GM21381 (cell line): ENCODE results near the gene TEKTIP1.
"Not testable (repeated sequence)": the region's sequence is repeated elsewhere in the genome, so short reads cannot be mapped to it uniquely, and the experiment has no call there.

Source experiments
- ATAC-seq: cut with Tn5 transposase; IDR thresholded peaks from one replicate; pipeline ENCODE4 v1.9.1; 2021; ENCODE audit warnings: mild to moderate bottlenecking, moderate library complexity; ENCODE audit not compliant: unreplicated experiment

TEKTIP1 gene

DNA sequence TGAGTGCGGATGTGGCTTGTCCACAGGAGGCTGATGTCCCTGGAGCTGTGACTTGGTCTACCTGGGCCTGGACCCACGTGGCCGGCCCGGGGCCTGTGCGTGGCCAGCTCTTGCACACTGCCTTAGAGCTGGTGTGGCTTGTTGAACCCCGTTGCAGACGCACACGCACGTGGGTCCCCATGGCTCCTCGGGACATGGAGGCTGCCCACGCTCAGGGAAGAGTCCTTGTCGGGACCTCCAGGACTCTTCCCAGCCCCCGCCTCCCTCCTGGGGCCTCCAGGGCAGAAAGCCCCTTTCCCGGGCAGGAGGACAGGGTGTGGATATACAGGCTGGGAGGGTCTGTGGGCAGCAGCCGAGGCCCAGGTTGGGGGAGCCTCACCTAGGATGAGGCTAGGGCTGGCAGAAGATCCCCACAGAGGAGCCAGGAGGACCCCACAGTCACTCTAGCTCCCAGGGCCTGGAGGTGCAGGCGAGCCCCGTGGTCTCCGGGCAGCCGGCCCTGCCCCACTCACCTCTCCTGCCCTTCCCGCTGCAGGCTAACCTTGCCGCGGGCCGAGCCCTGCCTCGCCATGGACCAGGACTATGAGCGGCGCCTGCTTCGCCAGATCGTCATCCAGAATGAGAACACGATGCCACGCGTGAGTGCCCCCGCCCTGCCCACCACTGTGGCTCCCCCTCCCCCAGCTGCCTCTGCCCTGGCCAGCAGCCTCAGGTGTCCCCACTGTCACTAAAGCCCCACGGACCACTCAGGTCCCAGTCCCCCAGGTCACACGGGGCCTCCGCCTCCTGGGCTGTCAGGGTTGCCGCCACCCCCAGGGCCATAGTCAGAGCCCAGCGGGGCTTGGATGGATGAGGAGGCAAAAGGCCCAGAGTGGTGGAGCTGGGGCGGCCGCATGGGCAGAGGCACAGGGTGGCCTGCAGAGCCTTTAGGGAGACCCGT lies 16.3 kb upstream of the TEKTIP1 start:
- ATAC-seq, result no peak

DNA sequence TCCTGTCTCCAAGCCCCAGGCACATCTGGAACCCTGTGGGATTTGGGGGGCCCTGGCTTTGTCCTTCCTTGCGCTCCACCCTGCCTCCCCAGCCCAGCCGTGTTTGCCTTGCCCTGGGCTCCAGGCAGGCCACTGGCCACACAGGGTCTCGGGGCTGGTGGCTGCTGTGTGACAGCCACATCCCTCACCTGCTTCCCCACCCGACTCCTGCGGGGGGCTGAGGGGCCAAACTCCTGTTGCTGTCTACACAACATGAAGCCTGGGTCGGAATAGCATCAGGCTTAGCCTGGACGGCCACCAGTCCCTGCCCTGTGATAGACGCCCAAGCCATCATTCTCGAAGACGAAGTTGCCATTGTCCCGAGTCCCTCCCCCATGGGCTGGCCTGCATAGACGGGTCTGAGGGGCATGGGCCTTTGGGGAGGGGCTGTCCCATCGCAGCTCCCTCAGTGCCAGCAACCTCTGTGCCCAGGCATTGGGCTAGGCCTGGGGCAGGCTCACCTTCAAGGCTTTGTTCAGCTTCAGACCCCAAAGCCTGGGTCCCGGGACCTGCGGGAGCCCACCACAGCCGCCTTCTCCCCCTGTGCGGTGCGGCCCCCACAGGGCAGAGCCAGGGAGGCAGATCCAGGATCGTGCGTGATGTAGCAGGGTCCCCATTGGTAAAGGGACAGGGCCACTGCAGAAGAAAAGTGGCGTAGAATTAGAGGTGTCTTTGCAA lies 15.5 kb upstream of the TEKTIP1 start:
- ATAC-seq, result no peak

DNA sequence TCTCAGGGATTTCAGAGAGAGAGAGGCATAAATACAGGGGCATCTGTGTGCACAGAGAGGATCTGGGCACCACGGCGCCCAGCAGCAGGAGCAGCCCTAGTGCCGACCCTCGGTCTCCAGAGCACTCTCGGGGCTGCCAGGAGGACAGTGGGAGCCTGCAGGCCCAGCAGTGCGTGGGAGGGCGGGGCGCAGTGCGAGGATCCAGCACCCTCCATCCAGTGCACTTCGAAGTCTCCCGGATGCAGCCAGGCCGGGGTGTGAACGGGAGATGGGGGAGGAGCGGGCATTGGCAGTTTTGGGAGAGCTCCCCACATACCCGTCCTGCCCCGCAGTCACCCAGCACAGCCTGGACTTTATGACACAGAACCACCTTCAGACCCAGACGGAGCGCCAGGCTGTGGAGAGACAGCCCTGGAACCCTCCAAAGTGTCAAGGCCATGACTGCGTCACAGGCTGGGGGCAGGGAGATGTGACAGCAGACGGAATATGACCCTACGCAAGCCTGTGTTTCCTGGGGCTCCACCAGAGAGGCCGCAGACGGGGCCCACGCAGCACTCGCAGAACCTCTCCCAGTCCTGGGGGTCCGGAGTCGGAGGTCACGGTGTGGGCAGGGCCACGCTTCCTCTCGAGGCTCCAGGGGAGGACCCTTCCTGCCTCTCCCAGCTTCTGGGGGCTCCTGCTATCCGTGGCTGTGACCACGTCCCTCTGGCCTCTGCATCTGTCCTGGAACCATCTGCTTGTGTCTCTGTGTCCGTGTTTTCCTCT lies 14.7 kb upstream of the TEKTIP1 start:
- ATAC-seq, result no peak

DNA sequence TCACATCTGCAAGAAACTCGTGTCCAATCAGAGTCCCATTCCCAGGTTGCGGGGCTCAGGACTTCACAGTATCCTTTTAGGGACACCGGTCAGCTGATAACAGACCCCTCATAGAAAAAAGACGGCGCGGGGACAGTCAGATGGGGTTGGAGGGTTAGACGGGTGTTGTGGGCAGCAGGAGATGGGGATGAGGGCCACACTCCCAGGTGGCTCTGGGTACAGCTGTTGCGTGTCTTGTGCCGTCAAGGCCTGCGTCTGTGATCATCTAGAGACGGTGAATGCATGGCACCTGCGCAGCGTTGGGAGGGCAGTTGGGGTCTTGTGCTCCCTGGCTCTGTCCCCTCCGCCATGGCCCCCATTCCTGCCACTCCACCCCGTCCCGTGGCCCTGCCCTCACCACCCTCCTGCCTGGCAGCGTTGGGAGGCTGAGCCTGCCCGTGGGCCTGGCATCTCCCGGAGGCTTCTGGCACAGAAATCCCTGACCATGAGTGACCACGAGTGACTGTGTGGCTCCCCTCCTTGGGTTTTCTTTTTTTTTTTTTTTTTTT lies 14.0 kb upstream of the TEKTIP1 start:
- no peak for ATAC-seq

DNA sequence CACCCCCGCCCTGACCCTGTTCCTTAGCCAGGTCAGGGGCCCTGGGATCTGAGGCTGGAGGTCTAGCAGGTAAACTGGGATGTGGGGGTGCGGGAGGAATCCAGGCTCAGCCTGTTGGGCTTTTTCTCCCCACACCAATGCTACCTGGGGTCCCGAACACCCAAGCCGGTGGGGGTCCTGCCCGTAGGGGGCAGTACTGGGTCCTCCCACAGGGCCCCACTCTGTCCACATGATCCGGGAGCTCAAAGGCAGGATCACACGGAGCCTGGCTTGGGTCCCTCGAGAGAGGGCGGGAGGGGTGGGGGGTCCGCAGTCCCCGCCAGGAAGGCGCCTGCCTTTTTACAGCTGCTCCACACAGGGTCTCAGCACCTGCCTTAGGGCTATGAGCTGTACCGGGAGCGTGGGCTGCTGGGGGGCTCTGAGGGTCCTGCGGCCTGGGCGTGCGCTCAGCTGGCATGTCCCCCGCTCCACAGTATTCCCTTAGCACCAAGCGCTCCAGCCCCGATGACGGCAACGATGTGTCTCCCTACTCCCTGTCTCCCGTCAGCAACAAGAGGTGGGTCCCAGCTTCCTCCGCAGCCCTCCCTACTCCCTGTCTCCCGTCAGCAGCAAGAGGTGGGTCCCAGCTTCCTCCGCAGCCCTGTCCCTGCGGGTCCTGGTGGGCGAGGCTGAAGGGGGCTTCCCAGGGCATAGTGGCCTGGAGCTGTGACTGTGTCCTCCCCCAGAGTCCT lies 12.3 kb upstream of the TEKTIP1 start:
- no peak for ATAC-seq

DNA sequence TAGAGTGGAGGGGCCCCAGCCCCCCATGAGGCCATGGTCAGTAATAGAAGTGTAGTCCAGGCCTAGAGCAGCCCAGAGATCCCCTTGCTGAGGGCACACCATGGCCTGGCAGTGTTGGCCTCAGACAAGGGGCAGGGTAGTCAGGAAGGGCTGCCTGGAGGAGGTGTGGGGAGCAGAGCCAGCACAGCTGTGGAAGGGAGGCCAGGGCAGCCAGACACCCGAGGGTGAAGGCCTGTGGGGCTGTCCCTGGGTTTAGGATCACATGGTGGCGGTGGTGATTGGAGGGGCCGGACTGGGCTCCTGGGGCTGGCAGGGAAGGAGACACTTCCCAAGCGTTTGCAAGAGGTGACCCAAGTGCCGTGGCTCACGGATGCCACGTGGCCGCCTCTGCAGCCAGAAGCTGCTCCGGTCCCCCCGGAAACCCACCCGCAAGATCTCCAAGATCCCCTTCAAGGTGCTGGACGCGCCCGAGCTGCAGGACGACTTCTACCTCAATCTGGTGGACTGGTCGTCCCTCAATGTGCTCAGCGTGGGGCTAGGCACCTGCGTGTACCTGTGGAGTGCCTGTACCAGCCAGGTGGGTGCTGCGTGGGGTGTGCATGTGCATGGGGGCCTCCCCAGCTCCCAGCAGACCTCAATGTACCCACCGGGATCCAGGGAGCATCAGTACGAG lies 11.6 kb upstream of the TEKTIP1 start:
- no peak for ATAC-seq

DNA sequence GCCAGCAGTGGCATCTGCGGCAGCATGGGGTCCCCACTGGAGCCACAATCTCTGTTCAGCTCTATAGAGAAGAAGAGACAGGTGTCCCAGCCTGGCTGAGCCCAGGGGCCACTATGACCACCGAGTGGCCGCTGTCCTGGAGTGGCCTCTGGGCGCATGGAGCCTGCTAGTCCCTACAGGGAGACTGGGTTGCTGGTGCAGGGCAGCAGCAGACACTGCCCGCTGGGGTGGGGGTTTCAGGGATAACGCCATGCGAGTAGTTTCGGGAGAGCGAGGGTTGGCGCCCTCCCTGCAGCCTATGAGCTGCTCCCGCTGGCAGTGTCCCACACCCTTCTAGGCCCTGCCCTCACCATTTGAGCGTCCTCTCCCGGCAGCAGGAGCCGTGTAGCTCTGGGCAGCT lies 10.9 kb upstream of the TEKTIP1 start:
- no peak for ATAC-seq

DNA sequence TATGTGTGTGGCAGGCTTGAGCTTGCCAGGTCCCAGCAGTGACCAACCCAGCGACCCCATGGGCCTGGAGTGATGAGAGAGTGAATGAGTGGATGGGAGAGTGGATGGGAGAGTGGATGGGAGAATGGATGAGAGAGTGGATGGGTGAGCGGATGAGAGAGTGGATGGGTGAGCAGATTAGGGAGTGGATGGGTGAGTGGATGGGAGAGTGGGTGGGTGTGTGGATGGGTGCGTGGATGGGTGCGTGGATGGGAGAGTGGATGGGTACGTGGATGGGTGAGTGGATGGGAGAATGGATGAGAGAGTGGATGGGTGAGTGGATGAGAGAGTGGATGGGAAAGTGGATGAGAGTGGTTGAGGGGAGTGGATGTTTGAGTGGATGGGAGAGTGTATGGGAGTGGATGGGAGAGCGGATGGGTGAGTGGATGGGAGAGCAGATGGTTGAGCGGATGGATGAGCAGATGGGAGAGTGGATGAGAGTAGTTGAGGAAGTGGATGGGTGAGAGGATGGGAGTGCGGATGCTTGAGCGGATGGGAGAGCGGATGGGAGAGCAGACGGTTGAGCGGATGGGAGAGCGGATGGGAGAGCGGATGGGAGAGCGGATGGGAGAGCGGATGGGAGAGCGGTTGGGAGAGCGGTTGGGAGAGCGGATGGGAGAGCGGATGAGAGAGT lies 10.3 kb upstream of the TEKTIP1 start:
- no peak for ATAC-seq

DNA sequence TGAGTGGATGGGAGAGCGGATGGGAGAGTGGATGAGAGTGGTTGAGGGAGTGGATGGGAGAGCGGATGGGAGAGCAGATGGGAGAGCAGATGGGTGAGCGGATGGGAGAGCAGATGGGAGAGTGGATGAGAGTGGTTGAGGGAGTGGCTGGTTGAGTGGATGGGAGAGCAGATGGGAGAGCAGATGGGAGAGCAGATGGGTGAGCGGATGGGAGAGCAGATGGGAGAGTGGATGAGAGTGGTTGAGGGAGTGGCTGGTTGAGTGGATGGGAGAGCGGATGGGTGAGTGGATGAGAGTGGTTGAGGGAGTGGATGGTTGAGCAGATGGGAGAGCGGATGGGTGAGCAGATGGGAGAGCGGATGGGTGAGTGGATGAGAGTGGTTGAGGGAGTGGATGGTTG lies 9.7 kb upstream of the TEKTIP1 start:
- not testable (repeated sequence) for ATAC-seq

DNA sequence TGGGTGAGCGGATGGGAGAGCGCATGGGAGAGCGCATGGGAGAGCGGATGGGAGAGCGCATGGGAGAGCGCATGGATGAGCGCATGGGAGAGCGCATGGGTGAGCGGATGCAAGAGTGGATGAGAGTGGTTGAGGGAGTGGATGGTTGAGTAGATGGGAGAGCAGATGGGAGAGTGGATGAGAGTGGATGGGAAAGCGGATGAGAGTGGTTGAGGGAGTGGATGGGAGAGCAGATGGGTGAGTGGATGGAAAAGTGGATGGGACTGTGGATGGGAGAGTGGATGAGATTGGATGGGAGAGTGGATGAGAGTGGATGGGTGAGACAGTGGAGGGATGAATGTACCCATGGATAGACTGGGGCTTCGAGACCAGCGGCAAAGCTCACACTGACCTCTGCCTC lies 8.6 kb upstream of the TEKTIP1 start:
- no peak for ATAC-seq

DNA sequence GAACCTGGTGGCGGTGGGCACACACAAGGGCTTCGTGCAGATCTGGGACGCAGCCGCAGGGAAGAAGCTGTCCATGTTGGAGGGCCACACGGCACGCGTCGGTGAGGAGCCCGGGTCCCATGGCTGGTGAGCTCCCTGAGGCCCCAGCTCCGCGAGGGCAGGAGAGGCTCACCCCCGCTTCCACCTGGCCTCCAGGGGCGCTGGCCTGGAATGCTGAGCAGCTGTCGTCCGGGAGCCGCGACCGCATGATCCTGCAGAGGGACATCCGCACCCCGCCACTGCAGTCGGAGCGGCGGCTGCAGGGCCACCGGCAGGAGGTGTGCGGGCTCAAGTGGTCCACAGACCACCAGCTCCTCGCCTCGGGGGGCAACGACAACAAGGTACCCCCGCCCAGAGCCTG lies 7.3 kb upstream of the TEKTIP1 start:
- no peak for ATAC-seq

DNA sequence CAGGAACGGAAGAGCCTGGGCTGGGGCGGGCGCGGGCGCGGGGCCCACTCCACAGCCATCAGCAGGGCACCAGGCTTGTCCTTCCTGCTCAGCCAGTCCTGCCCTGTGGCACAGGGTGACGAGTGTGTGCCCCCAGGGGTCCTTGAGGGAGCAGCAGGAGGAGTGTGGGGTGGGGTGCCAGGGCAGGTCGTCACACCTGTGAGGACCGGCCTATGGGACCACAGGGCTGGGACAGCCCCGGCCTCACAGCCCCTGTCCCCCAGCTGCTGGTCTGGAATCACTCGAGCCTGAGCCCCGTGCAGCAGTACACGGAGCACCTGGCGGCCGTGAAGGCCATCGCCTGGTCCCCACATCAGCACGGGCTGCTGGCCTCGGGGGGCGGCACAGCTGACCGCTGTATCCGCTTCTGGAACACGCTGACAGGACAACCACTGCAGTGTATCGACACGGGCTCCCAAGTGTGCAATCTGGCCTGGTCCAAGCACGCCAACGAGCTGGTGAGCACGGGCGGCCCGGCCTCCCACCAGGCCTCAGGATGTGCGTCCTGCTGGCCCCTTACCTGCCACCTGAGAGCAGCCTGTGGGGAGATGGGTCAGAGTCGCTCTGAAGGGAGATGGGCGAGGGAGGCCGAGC lies 6.7 kb upstream of the TEKTIP1 start:
- no peak for ATAC-seq

DNA sequence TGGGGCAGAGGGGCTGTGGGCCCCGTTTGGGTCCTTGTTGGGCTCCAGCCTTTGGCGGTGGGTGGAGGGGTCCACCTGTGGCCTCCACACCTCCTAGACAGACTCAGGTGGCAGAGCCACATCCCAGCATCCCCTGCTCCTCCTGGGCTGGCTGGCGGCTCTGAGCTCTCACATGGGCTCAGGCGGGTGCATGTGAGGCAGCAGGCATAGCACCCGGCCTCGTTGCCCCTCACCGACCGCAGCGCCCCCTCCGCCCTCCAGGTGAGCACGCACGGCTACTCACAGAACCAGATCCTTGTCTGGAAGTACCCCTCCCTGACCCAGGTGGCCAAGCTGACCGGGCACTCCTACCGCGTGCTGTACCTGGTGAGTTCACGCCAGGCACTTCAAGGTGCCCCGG lies 5.9 kb upstream of the TEKTIP1 start:
- no peak for ATAC-seq

DNA sequence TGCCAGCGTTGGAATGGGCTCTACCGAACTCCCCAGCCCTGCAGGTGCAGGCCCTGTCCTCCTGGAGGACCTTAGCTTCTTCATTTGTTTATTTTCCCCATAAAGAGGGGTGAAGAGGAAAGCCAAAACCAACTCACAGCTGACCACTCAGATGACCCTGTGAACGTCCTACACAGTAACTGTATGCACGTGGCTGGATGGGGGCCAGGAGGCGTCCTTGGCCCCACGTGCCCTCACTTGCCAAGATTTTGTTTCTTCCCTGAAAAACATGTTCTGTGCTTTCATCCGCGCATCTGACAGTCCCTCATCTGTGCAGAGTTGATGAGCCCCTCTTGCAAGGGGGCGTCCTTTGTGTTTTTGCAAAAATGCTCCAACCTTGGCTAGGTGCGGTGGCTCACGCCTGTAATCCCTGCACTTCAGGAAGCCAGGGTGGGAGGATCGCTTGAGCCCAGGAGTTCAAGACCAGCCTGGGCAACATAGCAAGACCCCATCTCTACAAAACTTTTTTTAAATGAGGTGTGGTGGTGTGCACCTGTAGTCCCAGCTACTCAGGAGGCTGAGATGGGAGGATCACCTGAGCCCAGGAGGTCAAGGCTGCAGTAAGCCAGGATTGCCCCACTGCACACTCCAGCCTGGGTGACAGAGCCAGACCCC lies 5.3 kb upstream of the TEKTIP1 start:
- ATAC-seq, result no peak

DNA sequence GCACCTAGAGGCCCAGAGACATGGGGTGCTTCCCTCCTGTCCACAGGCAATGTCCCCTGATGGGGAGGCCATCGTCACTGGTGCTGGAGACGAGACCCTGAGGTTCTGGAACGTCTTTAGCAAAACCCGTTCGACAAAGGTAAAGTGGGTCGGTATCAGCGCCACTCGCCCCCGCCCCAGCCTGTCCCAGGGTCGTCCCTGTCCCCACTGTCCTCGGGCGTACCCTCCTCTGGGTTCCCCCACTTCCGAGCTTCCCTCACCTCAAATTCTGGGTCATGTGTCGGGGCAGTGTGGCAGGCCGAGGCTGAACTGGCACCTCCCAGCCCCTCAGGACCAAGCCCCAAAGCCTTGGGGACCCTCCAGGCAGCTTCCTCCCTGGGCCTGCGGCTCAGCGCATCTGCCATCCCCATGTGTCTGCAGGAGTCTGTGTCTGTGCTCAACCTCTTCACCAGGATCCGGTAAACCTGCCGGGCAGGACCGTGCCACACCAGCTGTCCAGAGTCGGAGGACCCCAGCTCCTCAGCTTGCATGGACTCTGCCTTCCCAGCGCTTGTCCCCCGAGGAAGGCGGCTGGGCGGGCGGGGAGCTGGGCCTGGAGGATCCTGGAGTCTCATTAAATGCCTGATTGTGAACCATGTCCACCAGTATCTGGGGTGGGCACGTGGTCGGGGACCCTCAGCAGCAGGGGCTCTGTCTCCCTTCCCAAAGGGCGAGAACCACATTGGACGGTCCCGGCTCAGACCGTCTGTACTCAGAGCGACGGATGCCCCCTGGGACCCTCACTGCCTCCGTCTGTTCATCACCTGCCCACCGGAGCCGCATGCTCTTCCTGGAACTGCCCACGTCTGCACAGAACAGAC lies 4.4 kb upstream of the TEKTIP1 start:
- no peak for ATAC-seq

DNA sequence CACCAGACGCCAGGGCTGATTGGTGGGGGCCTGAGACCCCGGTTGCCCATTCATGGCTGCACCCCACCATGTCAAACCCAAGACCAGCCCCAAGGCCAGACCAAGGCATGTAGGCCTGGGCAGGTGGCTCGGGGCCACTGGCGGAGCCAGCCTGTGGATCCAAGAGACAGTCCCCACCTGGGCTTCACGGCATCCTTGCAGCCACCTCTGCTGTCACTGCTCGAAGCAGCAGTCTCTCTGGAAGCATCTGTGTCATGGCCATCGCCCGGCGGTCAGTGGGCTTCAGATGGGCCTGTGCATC lies 3.8 kb upstream of the TEKTIP1 start:
- ATAC-seq, result no peak

DNA sequence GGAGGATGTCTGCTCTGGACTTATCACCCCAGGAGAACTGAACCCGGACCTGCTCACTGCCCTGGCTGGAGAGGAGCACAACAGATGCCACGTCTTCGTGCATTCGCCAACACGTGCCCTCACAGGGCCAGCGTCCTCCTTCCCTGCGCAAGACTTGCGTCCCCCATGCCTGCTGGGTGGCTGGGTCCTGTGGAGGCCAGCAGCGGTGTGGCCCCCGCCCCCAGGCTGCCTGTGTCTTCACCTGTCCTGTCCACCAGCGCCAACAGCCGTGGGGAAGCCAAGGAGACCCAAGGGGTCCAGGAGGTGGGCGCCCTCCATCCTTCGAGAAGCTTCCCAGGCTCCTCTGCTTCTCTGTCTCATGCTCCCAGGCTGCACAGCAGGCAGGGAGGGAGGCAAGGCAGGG lies 3.4 kb upstream of the TEKTIP1 start:
- ATAC-seq, result no peak

DNA sequence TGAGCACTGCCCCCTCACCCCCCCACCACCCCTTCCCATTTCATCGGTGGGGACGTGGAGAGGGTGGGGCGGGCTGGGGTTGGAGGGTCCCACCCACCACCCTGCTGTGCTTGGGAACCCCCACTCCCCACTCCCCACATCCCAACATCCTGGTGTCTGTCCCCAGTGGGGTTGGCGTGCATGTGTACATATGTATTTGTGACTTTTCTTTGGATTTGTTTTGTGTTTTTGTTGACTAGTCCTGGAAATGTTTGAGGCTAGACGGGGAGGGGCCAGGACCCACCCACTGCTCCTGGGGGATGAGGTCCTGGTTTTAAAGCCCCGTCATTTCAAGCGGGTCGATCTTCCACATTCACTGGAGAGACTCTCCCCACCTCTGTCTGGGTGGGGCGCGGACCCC lies 3.0 kb upstream of the TEKTIP1 start:
- ATAC-seq, result no peak
